HepG2 (cell line): ENCODE results near the gene CCDC38. TPM values are rescaled to one million over a fixed set of nuclear protein-coding genes. Genes with fewer than 3 reads are reported as not detected.

ENCODE experiments used
- CBFB ChIP-seq: sonication (generic); formaldehyde crosslinking; IDR thresholded peaks from 2 replicates; pipeline ENCODE4 v1.4.0; 2020; ENCODE audit warnings: missing genetic modification reagents
- CBX2 ChIP-seq, 2 experiments: fragments of 200-600 bp in 1 of 2; sonication (generic); formaldehyde crosslinking in 1 of 2; IDR thresholded peaks; 2 replicates each; pipeline versions ENCODE4 v1.7.0 to v1.8.1; 2018 to 2022; ENCODE audit warnings: low read depth in 2 of 2, low read length in 1 of 2, mild to moderate bottlenecking in 1 of 2, missing genetic modification reagents in 1 of 2
- EED ChIP-seq: sonication (generic); formaldehyde crosslinking; IDR thresholded peaks from 2 replicates; pipeline ENCODE4 v1.5.0; 2020; ENCODE audit warnings: mild to moderate bottlenecking, missing genetic modification reagents
- HNF4A ChIP-seq: sonication (generic); formaldehyde crosslinking; IDR thresholded peaks from 2 replicates; pipeline ENCODE4 v1.4.0; 2020; ENCODE audit warnings: missing genetic modification reagents
- ISX ChIP-seq: sonication (generic); formaldehyde crosslinking; conservative IDR thresholded peaks from 2 replicates; pipeline ENCODE4 v1.5.0; 2020; ENCODE audit warnings: missing genetic modification reagents
- MBNL3 ChIP-seq: fragments of 250-450 bp; sonication (Bioruptor Pico); conservative IDR thresholded peaks from 2 replicates; pipeline ENCODE4 v1.8.0; 2022; ENCODE audit warnings: mild to moderate bottlenecking, inconsistent platforms
- MED13 ChIP-seq: sonication (generic); formaldehyde crosslinking; IDR thresholded peaks from 2 replicates; pipeline ENCODE4 v1.5.0; 2020; ENCODE audit warnings: missing genetic modification reagents
- NBN ChIP-seq: fragments of 450-650 bp; conservative IDR thresholded peaks from 2 replicates; pipeline ENCODE4 v1.6.1; 2017
- NONO ChIP-seq, 2 experiments: fragments of 450-650 bp in 1 of 2; sonication (generic) in 1 of 2; formaldehyde crosslinking in 1 of 2; IDR thresholded peaks in 1 of 2; conservative IDR thresholded peaks in 1 of 2; 2 replicates each; pipeline versions ENCODE4 v1.6.1 to v1.8.0; 2017 to 2022; ENCODE audit warnings: mild to moderate bottlenecking in 1 of 2, missing genetic modification reagents in 1 of 2, moderate library complexity in 1 of 2
- RFX5 ChIP-seq: IDR thresholded peaks from 2 replicates; pipeline ENCODE4 v1.6.1; 2011; ENCODE audit warnings: low read depth, low read length, improper control_type of control experiment
- RFXANK ChIP-seq: IDR thresholded peaks from 2 replicates; pipeline ENCODE4 v1.6.1; 2016
- SALL2 ChIP-seq: sonication (generic); formaldehyde crosslinking; IDR thresholded peaks from 2 replicates; pipeline ENCODE4 v1.8.1; 2023; ENCODE audit warnings: mild to moderate bottlenecking, missing genetic modification reagents, inconsistent platforms
- SIN3B ChIP-seq: fragments of 150-350 bp; IDR thresholded peaks from 2 replicates; pipeline ENCODE4 v1.6.1; 2014; ENCODE audit warnings: low read length
- U2AF2 ChIP-seq: fragments of 200-400 bp; formaldehyde crosslinking; IDR thresholded peaks from 2 replicates; pipeline ENCODE4 v1.6.1; 2017; ENCODE audit warnings: low read depth, mild to moderate bottlenecking, low read length
- ZNF124 ChIP-seq: sonication (generic); formaldehyde crosslinking; IDR thresholded peaks from 2 replicates; pipeline ENCODE4 v1.4.0; 2020; ENCODE audit warnings: missing genetic modification reagents
- ZNF331 ChIP-seq: sonication (generic); formaldehyde crosslinking; IDR thresholded peaks from 2 replicates; pipeline ENCODE4 v1.4.0; 2020; ENCODE audit warnings: missing genetic modification reagents
- polyA plus RNA-seq, 8 experiments: library from polyadenylated mRNA; depleted of rRNA in 3 of 8; stranded (reverse) in 7 of 8; unstranded in 1 of 8; fragments of >200 nt; fragmentation: Illumina TruSeq in 4 of 8; extraction: Trizol in 4 of 8; gene quantifications; 2 replicates each; pipeline versions ENCODE4 v1.2.1 to v1.2.3, GENCODE V29; 2011 to 2016; ENCODE audit warnings: low read depth in 4 of 8, missing spikeins in 1 of 8, mixed read lengths in 1 of 8; ENCODE audit not compliant: insufficient read depth in 1 of 8
- total RNA-seq, 5 experiments: library from RNA; depleted of rRNA; stranded (reverse); fragments of >200 nt; fragmentation: Illumina TruSeq; extraction: Trizol; gene quantifications; 2 replicates each; pipeline ENCODE4 v1.2.3, GENCODE V29; 2016; ENCODE audit warnings: low read depth in 1 of 5
- TF ChIP-seq, protein P1 (sequence below): sonication (generic); formaldehyde crosslinking; IDR thresholded peaks from 2 replicates; pipeline ENCODE4 v1.8.0; 2022; ENCODE audit warnings: missing genetic modification reagents, mild to moderate bottlenecking, inconsistent platforms, borderline replicate concordance
- TF ChIP-seq, protein P2 (sequence below): sonication (generic); formaldehyde crosslinking; IDR thresholded peaks from 2 replicates; pipeline ENCODE4 v1.4.0; 2020; ENCODE audit warnings: missing genetic modification reagents, mild to moderate bottlenecking, borderline replicate concordance
- TF ChIP-seq, protein P3 (sequence below): sonication (generic); formaldehyde crosslinking; IDR thresholded peaks from 2 replicates; pipeline ENCODE4 v1.5.0; 2020; ENCODE audit warnings: missing genetic modification reagents, mild to moderate bottlenecking, borderline replicate concordance
- TF ChIP-seq, protein P4 (sequence below): IDR thresholded peaks from 2 replicates; pipeline ENCODE4 v1.6.1; 2016; ENCODE audit warnings: missing compliant biosample characterization, missing genetic modification reagents, borderline replicate concordance
- TF ChIP-seq, protein P5 (sequence below), 2 experiments: IDR thresholded peaks; 2 replicates each; pipeline ENCODE4 v1.6.1; 2011 to 2012; ENCODE audit warnings: low read length in 2 of 2, borderline replicate concordance in 1 of 2, low read depth in 1 of 2, mild to moderate bottlenecking in 1 of 2, moderate library complexity in 1 of 2

The CCDC38 gene
- total and polyA plus RNA-seq, 2 of the 13 experiments (the other 11 are each of a cell fraction or from before 2014, with no cell fraction given), result 0.24 to 0.32 TPM

DNA sequence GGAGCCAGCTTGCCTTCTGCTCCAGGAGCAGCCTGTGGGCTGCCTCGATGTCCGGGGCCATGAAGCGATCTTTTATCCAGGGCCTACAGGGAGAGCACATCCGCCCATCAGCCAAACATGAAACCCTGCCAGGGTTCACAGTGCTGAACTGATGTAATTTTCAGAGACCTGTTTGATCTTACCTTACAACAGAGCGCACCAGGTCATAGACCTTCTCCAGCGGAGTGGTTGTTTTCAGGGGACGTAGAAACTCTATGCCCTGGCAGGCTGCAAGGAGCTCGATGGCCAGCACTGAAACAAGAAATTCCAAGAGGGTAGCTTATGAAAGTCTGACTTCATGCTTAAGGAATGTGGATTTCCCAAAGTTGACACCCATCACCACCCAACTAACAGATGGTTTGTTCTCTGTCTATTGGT lies 34.0 kb upstream of the CCDC38 start (continued):
- TF ChIP-seq, protein P1, sequence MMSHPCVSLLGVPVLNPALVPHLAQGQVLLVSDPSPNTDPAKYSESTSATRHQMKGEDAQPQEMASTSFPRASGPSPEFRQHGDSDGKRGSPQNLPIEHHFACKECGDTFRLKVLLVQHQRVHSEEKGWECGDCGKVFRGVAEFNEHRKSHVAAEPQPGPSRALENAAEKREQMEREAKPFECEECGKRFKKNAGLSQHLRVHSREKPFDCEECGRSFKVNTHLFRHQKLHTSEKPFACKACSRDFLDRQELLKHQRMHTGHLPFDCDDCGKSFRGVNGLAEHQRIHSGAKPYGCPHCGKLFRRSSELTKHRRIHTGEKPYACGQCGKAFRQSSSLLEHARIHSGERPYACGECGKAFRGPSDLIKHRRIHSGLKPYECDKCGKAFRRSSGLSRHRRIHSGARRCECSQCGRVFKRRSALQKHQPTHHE (CRISPR knock-in tag), result no peak
- TF ChIP-seq NONO (IDR thresholded peaks at IDR 0.05), result no peak
- TF ChIP-seq NONO (CRISPR knock-in tag; conservative IDR thresholded peaks at IDR 0.05), result peak; percentile 72
- TF ChIP-seq MED13 (CRISPR knock-in tag), result no peak
- peak; percentile 91 for TF ChIP-seq HNF4A
- no peak for TF ChIP-seq MBNL3 (CRISPR knock-in tag)
- TF ChIP-seq, protein P2, sequence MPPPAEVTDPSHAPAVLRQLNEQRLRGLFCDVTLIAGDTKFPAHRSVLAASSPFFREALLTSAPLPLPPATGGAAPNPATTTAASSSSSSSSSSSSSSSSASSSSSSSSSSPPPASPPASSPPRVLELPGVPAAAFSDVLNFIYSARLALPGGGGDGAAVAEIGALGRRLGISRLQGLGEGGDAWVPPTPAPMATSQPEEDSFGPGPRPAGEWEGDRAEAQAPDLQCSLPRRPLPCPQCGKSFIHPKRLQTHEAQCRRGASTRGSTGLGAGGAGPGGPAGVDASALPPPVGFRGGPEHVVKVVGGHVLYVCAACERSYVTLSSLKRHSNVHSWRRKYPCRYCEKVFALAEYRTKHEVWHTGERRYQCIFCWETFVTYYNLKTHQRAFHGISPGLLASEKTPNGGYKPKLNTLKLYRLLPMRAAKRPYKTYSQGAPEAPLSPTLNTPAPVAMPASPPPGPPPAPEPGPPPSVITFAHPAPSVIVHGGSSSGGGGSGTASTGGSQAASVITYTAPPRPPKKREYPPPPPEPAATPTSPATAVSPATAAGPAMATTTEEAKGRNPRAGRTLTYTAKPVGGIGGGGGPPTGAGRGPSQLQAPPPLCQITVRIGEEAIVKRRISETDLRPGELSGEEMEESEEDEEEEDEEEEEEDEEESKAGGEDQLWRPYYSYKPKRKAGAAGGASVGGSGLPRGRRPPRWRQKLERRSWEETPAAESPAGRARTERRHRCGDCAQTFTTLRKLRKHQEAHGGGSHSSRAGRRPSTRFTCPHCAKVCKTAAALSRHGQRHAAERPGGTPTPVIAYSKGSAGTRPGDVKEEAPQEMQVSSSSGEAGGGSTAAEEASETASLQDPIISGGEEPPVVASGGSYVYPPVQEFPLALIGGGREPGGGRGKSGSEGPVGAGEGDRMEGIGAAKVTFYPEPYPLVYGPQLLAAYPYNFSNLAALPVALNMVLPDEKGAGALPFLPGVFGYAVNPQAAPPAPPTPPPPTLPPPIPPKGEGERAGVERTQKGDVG (CRISPR knock-in tag), result 0 out of 2 replicates have a peak, but pooled peaks have one; percentile 66
- TF ChIP-seq, protein P3, sequence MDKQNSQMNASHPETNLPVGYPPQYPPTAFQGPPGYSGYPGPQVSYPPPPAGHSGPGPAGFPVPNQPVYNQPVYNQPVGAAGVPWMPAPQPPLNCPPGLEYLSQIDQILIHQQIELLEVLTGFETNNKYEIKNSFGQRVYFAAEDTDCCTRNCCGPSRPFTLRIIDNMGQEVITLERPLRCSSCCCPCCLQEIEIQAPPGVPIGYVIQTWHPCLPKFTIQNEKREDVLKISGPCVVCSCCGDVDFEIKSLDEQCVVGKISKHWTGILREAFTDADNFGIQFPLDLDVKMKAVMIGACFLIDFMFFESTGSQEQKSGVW (CRISPR knock-in tag), result no peak
- no peak for TF ChIP-seq ISX (CRISPR knock-in tag)
- no peak for TF ChIP-seq EED
- no peak for TF ChIP-seq SALL2 (CRISPR knock-in tag)
- TF ChIP-seq NBN, result no peak
- TF ChIP-seq, protein P4, sequence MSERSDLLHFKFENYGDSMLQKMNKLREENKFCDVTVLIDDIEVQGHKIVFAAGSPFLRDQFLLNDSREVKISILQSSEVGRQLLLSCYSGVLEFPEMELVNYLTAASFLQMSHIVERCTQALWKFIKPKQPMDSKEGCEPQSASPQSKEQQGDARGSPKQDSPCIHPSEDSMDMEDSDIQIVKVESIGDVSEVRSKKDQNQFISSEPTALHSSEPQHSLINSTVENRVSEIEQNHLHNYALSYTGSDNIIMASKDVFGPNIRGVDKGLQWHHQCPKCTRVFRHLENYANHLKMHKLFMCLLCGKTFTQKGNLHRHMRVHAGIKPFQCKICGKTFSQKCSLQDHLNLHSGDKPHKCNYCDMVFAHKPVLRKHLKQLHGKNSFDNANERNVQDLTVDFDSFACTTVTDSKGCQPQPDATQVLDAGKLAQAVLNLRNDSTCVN (CRISPR knock-in tag), result no peak
- no peak for TF ChIP-seq SIN3B
- no peak for TF ChIP-seq RFX5
- no peak for TF ChIP-seq CBX2 (IDR thresholded peaks at IDR 0.05; ENCODE audit: low read depth, low read length)
- TF ChIP-seq CBX2 (CRISPR knock-in tag; IDR thresholded peaks at IDR 0.05; ENCODE audit: low read depth), result no peak
- TF ChIP-seq ZNF124 (CRISPR knock-in tag), result no peak
- TF ChIP-seq RFXANK (CRISPR knock-in tag), result no peak
- TF ChIP-seq CBFB (CRISPR knock-in tag), result 0 out of 2 replicates have a peak, but pooled peaks have one; percentile 40
- TF ChIP-seq, protein P5, sequence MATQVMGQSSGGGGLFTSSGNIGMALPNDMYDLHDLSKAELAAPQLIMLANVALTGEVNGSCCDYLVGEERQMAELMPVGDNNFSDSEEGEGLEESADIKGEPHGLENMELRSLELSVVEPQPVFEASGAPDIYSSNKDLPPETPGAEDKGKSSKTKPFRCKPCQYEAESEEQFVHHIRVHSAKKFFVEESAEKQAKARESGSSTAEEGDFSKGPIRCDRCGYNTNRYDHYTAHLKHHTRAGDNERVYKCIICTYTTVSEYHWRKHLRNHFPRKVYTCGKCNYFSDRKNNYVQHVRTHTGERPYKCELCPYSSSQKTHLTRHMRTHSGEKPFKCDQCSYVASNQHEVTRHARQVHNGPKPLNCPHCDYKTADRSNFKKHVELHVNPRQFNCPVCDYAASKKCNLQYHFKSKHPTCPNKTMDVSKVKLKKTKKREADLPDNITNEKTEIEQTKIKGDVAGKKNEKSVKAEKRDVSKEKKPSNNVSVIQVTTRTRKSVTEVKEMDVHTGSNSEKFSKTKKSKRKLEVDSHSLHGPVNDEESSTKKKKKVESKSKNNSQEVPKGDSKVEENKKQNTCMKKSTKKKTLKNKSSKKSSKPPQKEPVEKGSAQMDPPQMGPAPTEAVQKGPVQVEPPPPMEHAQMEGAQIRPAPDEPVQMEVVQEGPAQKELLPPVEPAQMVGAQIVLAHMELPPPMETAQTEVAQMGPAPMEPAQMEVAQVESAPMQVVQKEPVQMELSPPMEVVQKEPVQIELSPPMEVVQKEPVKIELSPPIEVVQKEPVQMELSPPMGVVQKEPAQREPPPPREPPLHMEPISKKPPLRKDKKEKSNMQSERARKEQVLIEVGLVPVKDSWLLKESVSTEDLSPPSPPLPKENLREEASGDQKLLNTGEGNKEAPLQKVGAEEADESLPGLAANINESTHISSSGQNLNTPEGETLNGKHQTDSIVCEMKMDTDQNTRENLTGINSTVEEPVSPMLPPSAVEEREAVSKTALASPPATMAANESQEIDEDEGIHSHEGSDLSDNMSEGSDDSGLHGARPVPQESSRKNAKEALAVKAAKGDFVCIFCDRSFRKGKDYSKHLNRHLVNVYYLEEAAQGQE (IDR thresholded peaks at IDR 0.05; ENCODE audit: borderline replicate concordance in 1 of 2, low read depth in 1 of 2, low read length in 2 of 2), result 0 out of 4 replicates have a peak, but pooled peaks of 1 of the 2 experiments have one; percentile 25
- TF ChIP-seq U2AF2, result no peak
- TF ChIP-seq ZNF331 (CRISPR knock-in tag), result peak; percentile 52; the same call in 1 of the 2 replicates
